Endothelial cell of umbilical vein (primary cell): ENCODE measurements around the gene PPM1H. TPM values are rescaled to one million over a fixed set of nuclear protein-coding genes. Genes with fewer than 3 reads are reported as not detected.

Experiments used
- BruUV-seq: library from RNA; stranded (reverse); fragments of 400-500 nt; replicated peaks from 2 replicates; lab custom pipeline; 2021; lab: Mats Ljungman, UMichigan
- CTCF ChIA-PET: fragments of 300-600, 350-600 bp; sonication (Branson Sonifier 250); formaldehyde crosslinking; loops from one replicate; lab custom pipeline; 2021; ENCODE audit warnings: antibody characterized with exemption, inconsistent platforms; lab: Charles Lee
- POLR2A ChIA-PET: fragments of 300-600, 350-600 bp; sonication (Branson Sonifier 250); formaldehyde crosslinking; loops from one replicate; lab custom pipeline; 2021; ENCODE audit warnings: antibody characterized with exemption, inconsistent platforms; lab: Charles Lee
- DNase-seq: peaks from one replicate; pipeline ENCODE4 v3.0.0-alpha.2; 2011; ENCODE audit warnings: low read depth, low spot score
- FAIRE-seq: peaks from 2 replicates; lab custom pipeline; 2011; peaks lifted over from hg19 to GRCh38; lab: Jason Lieb, UNC
- H2AFZ ChIP-seq: 2 replicates; pipeline ENCODE4 v1.6.0; 2012; ENCODE audit warnings: low read depth, low read length, control low read depth, inconsistent platforms
- H3K27ac ChIP-seq: 2 replicates; pipeline ENCODE4 v1.5.1; 2011; ENCODE audit warnings: low read depth, mild to moderate bottlenecking, control low read depth, low read length, moderate library complexity; ENCODE audit not compliant: insufficient read depth
- H3K27me3 ChIP-seq, 2 experiments: 2 replicates each; pipeline versions ENCODE4 v1.6.0 to v1.6.1; 2011; ENCODE audit warnings: low read length in 2 of 2, mixed read lengths in 1 of 2; ENCODE audit not compliant: control insufficient read depth in 2 of 2, insufficient read depth in 2 of 2
- H3K36me3 ChIP-seq, 2 experiments: 2 replicates in 1 of 2; 3 replicates in 1 of 2; pipeline ENCODE4 v1.5.1; 2011; ENCODE audit warnings: low read length in 2 of 2, mild to moderate bottlenecking in 1 of 2, moderate library complexity in 1 of 2; ENCODE audit not compliant: control insufficient read depth in 2 of 2, insufficient read depth in 2 of 2; ENCODE audit errors: extremely low read depth in 1 of 2
- H3K4me1 ChIP-seq: 3 replicates; pipeline ENCODE4 v1.5.1; 2011; ENCODE audit warnings: mild to moderate bottlenecking, low read length; ENCODE audit not compliant: control insufficient read depth, insufficient read depth; ENCODE audit errors: extremely low read depth
- H3K4me2 ChIP-seq: 2 replicates; pipeline ENCODE4 v1.6.1; 2011; ENCODE audit warnings: low read length, control low read depth, mixed read lengths; ENCODE audit not compliant: insufficient read depth
- H3K4me3 ChIP-seq, 3 experiments: fragments of 200-600 bp in 1 of 3; sonication (generic), shearing (Covaris generic) in 1 of 3; replicated peaks in 1 of 3; 2 replicates each; pipeline ENCODE4 v1.5.1; 2011 to 2016; ENCODE audit warnings: control low read depth in 3 of 3, low read length in 3 of 3, mild to moderate bottlenecking in 2 of 3, inconsistent platforms in 1 of 3, low read depth in 1 of 3, moderate library complexity in 1 of 3; ENCODE audit not compliant: insufficient read depth in 1 of 3
- H3K79me2 ChIP-seq: 2 replicates; pipeline ENCODE4 v1.6.0; 2012; ENCODE audit warnings: low read length, inconsistent platforms; ENCODE audit not compliant: control insufficient read depth, insufficient read depth
- H3K9ac ChIP-seq: replicated peaks from 2 replicates; pipeline ENCODE3; 2011; ENCODE audit warnings: low read length, control low read depth; ENCODE audit not compliant: insufficient read depth; ENCODE audit errors: extremely low read depth
- H3K9me1 ChIP-seq: replicated peaks from 3 replicates; pipeline ENCODE4 v1.6.0; 2011; ENCODE audit warnings: mild to moderate bottlenecking, low read length; ENCODE audit not compliant: control insufficient read depth, insufficient read depth; ENCODE audit errors: extremely low read depth
- H3K9me3 ChIP-seq: replicated peaks from 2 replicates; pipeline ENCODE4 v1.5.1; 2012; ENCODE audit warnings: low read length, inconsistent platforms; ENCODE audit not compliant: control insufficient read depth, insufficient read depth
- H4K20me1 ChIP-seq: replicated peaks from 2 replicates; pipeline ENCODE3; 2011; ENCODE audit warnings: mild to moderate bottlenecking, low read length; ENCODE audit not compliant: control insufficient read depth, insufficient read depth; ENCODE audit errors: extremely low read depth
- CTCF ChIP-seq, 2 donors: IDR thresholded peaks; 1 replicate in 1 of 2; 2 replicates in 1 of 2; pipeline ENCODE4 v1.5.1; 2011; ENCODE audit warnings: low read length in 2 of 2, mild to moderate bottlenecking in 2 of 2, moderate library complexity in 2 of 2, control low read depth in 1 of 2, inconsistent platforms in 1 of 2, low read depth in 1 of 2; ENCODE audit not compliant: insufficient read depth in 1 of 2; ENCODE audit errors: extremely low read depth in 1 of 2
- EZH2 ChIP-seq: IDR thresholded peaks from 2 replicates; pipeline ENCODE4 v1.6.1; 2012; ENCODE audit warnings: borderline replicate concordance, low read depth, mild to moderate bottlenecking, moderate library complexity, low read length, inconsistent platforms; ENCODE audit not compliant: severe bottlenecking
- FOS ChIP-seq: IDR thresholded peaks from 2 replicates; pipeline ENCODE4 v1.6.1; 2011; ENCODE audit warnings: mild to moderate bottlenecking, low read length, moderate library complexity, borderline replicate concordance; ENCODE audit not compliant: insufficient read depth
- GATA2 ChIP-seq: IDR thresholded peaks from 2 replicates; pipeline ENCODE4 v1.7.0; 2011; ENCODE audit warnings: low read depth, mild to moderate bottlenecking, moderate library complexity, mixed read lengths, low read length; ENCODE audit not compliant: insufficient read length, insufficient read depth
- JUN ChIP-seq: IDR thresholded peaks from 2 replicates; pipeline ENCODE4 v1.6.1; 2011; ENCODE audit warnings: borderline replicate concordance, low read depth; ENCODE audit not compliant: insufficient read length, insufficient read depth
- MAX ChIP-seq: IDR thresholded peaks from 2 replicates; pipeline ENCODE4 v1.6.1; 2011; ENCODE audit not compliant: insufficient read depth, insufficient read length
- MYC ChIP-seq: IDR thresholded peaks from one replicate; pipeline ENCODE4 v1.6.1; 2011; ENCODE audit warnings: mild to moderate bottlenecking, low read depth, low read length
- POLR2A ChIP-seq: IDR thresholded peaks from 2 replicates; pipeline ENCODE4 v1.6.1; 2012; ENCODE audit warnings: low read depth, mild to moderate bottlenecking, control low read depth, low read length
- POLR2AphosphoS5 ChIP-seq: IDR thresholded peaks from 2 replicates; pipeline ENCODE4 v1.6.1; 2012; ENCODE audit warnings: low read depth, mild to moderate bottlenecking, control low read depth, low read length, moderate library complexity; ENCODE audit not compliant: insufficient read depth
- dilution Hi-C: fragments of 300-500 bp; cut with MboI; formaldehyde crosslinking; loops from one replicate; pipeline ENCODE4 v1.15.0; 2019; ENCODE audit warnings: low sequenced_read_pairs; ENCODE audit not compliant: extremely low pct_ligation_motif_present
- intact Hi-C: fragments of 100-400 bp; cut with micrococcal nuclease; formaldehyde crosslinking; loops from one replicate; pipeline ENCODE4 v1.10.0; 2022
- polyA plus RNA-seq, 4 experiments: library from polyadenylated mRNA; depleted of rRNA in 3 of 4; stranded (reverse) in 3 of 4; unstranded in 1 of 4; fragments of >200 nt; gene quantifications; 2 replicates each; pipeline versions ENCODE4 v1.2.1 to v1.2.3, GENCODE V29; 2011 to 2012; ENCODE audit warnings: missing spikeins in 1 of 4
- total RNA-seq: library from RNA; stranded (reverse); gene quantifications from 2 replicates; pipeline ENCODE4 v1.2.3, GENCODE V29; 2021

Gene PPM1H
- total and polyA plus RNA-seq, 2 donors (not counting 3 experiments of a cell fraction or from before 2014, with no cell fraction given): 1.0 to 7.2 TPM

DNA sequence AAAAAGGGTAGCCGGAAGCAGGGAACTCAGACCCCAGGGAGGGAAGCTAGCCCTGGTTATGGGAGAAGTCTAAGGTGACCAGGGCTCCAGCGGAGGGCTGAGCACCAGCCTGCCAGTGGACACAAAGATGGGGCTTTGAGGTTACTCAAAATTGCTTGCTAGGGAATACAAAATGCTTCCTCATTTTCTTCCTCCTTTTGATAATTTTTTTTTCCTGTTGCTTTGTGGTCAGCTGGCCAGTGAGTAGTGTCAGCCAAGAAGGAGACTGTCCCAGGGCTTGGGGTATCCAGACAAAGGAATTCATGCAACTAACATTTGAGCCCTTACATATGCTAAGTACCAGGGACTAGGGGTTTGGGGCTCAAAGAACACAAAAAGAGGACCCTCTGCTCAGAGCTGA is 206.2 kb downstream of the PPM1H start:
- dilution Hi-C loops (no loop called here), intact Hi-C loops (loop anchor here (5.0 kb wide), 1 partner anchor 96 kb away; no protein-coding TSS in a partner anchor)
- ChIA-PET POLR2A (no interaction called here), CTCF (no interaction called here)
- H3K4me3 ChIP-seq: no peak overlapping the region
- no peak overlapping the region for H3K9ac ChIP-seq
- H3K4me2 ChIP-seq: no peak overlapping the region
- H3K27ac ChIP-seq: no peak overlapping the region
- H3K27me3 ChIP-seq: no peaks in the 10 kb centered on the region
- H3K9me1 ChIP-seq: no peaks in the 10 kb centered on the region
- FAIRE-seq: no peak
- peak overlapping the region; percentile 26 for H2AFZ ChIP-seq
- DNase-seq: no peak
- no peak for TF ChIP-seq MAX
- TF ChIP-seq EZH2: no peak
- TF ChIP-seq GATA2: no peak
- TF ChIP-seq FOS: no peak
- no peak for TF ChIP-seq POLR2AphosphoS5
- no peak for TF ChIP-seq POLR2A
- TF ChIP-seq MYC: no peak
- no peak for TF ChIP-seq CTCF (IDR thresholded peaks at IDR 0.05; ENCODE audit: extremely low read depth in 1 of 2, insufficient read depth in 1 of 2, low read depth in 1 of 2, low read length in 2 of 2)
- no peak for TF ChIP-seq JUN
- no peaks in the 10 kb centered on the region for H3K79me2 ChIP-seq
- BruUV-seq: no TSS peak
- no peaks in the 10 kb centered on the region for H3K9me3 ChIP-seq
- peaks cover 52% of the 10 kb centered on the region for H3K4me1 ChIP-seq
- H4K20me1 ChIP-seq: no peaks in the 10 kb centered on the region
- no peaks in the 10 kb centered on the region for H3K36me3 ChIP-seq
